NK-92 (cell line): ENCODE results near the gene PTPRA.

Source experiments
- DNase-seq: peaks from one replicate; lab custom pipeline; 2025; ENCODE audit not compliant: unreplicated experiment; lab: John Stamatoyannopoulos, UW

PTPRA gene

DNA sequence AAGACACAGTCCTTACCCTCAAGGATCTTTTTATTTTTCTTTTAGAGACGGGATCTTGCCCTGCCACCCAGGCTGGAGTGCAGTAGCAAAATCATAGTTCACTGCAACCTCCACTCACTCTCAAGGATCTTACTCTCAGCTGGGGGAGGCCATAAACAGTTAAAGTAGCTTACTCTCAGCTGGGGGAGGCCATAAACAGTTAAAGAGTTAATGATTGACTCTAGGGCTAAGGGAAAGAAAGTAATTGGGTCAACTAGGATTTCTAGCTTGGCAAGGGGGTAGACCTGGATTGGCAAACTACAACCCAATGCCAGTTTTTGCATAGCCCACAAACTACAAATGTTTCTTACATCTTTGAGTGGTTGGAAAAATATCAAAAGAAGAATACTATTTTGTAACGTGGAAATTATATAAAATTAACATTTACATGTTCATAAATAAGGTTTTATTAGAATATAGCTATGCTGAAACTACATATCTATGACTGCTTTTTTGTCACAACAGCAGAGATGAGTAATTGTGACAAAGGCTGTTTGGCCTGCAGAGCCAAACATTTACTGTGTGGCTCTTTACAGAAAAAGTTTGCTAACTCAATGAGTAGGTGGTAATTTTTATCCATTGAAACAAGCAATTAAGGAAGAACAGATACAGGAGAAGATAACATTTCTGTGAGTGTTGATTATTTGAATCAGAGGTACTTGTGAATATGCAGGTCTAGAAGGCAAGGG, 46.4 kb downstream of the PTPRA start:
- no peak for DNase-seq

- no peak for DNase-seq
These were observed 47.2 kb downstream of the PTPRA start for GRCh38 chr20:2920473-2920872.

- no peak for DNase-seq
These were observed 48.2 kb downstream of the PTPRA start for GRCh38 chr20:2921506-2921905.

DNA sequence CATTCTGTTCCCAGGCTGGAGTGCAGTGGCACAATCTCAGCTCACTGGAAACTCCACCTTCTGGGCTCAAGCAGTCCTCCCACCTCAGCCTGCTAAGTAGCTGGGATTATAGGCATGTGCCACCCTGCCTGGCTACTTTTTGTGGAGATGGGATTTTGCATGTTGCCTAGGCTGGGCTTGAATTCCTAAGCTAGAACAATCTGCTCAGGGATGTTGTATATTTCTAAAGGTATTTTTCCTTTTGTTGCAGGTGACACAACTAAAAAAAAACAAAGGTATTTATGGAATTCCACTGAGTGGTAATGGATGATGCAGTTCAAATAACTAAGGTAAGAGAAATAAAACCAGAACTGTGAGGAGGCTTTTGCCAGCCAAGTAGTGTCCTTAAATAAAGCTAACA, 49.7 kb downstream of the PTPRA start:
- DNase-seq: no peak

GRCh38 chr20:2930538-2930937, 57.3 kb downstream of the PTPRA start:
- DNase-seq: no peak

DNA sequence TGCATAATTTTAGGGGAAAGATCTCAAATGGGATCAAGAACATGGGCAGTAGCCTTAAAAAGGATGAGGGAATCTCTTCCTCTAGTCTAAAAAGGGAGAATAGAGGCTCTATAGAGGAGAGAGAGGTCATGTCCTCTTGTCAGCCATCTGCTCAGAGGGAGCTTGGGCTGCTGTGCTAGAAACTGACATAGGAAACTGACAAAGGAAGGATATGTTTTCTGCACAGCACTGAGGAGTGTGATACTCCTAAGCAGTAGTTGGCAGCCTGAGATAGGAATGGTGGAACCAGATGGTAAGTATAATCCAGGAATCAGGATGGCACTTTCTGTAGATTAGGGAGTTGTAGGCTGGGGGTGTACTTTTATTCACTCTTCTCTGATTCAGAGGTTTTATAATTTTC, 59.2 kb downstream of the PTPRA start:
- DNase-seq: no peak

GRCh38 chr20:2937902-2938301, 64.6 kb downstream of the PTPRA start:
- DNase-seq: no peak

- DNase-seq: no peak
These were observed 69.2 kb downstream of the PTPRA start for GRCh38 chr20:2942439-2942838.

DNA sequence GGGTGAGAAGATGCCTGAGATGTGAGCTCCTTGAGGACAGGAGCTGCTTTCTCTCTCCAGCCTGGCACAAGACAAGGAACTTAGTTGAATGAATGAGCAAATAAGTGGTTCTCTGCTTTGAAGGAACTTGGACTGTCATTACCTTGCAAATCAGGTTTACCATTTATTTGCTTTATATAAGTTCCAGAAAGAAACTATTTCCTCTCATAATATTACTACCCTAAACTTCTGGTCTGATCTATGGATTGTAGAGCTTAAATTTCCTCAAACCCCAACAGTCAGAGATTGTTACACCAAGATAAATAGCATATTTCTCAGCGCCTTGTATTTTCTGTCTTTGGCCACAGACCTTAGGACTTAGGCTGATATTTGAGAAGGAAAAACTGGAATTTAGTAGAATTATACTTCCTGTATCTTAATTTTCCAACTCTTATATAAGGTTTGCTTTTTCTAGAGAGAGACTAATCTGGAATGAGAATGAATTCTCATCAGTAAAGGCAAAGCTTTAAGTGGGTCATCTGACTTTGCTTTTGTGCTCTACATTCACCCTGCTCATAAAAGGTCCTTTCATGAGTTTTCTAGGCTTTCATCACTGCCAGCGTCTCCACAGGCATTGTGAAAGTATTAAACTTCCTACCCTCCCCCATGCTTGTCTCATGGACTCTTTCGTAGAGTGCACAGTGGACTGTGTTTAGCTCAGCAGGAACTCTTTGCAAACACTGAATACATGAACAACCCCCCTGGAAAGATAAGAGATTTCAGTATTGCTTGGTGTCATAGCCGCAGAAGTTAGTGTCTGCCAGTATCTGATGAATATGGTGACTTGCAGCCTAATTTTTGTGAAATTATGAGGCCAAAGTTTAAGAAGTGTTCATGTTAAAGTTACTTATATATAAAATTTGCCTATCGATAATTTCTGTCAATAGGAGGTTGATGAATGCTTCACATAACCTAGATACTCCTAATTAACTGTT, 74.0 kb downstream of the PTPRA start:
- no peak for DNase-seq

DNA sequence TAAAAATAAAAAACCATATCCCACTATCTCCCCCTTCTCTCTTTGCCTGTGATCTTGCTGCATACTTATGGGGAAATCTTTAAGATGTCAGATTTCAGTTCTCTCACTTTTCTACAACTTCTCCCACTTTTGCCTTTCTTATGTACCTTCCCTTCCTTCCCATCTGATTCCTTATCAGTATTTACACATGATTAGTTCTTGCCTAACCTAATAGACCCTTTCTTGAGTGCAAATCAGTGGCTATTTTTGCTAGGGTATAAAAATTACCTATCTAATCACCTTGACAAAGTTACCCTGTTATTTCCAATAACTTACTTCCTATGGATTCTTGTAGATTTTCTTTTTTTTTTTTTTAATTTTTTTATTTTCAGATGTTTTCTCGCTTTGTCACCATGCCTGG, 75.7 kb downstream of the PTPRA start:
- no peak for DNase-seq

DNA sequence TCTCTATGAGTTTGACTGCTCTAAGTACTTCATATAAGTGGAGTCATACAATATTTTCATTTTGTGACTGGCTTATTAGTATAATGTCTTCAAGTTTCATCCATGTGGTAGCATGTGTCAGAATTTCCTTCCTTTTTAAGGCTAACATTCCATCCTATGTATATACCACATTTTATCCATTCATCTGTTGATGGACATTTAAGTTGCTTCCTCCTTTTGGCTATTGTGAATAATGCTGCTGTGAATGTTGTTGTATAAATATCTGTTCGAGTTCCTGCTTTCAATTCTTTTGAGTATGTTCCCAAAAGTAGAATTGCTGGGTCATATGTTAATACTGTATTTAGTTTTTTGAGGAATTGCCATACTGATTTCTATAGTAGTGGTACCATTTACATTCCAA, 79.5 kb downstream of the PTPRA start:
- DNase-seq: no peak

DNA sequence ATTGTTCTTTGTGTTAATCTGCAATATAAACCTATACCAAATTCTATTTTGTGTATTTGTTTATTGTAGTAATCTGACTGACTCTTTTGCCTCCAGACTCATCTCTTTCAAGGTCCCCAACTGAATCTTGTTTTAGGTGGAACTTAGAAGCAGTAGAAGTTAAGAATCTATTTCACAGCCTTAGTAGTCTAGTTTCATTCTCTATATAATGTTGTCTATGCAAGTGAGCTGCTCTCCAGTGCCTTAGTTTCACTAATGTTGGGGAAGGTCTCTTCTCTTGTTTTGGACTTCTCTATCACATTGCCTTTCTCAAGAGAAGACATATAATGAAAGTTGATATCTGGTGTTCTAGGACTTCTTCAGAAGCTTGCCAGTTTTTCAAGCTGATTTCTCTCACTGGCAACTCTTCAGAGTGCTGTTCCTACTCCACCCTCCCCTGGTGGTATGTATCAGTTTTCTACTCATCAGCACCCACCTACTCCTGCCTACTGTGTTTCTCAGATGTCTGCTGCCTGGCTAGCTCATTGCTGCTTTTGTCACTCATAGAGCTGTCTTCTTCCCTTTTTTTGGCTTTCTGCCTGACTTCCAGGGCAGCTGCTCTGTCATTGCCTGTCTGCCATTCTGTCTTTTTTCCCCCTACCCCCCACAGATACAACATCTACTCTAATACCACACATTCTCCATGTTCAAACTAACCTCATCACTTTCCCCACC, 82.1 kb downstream of the PTPRA start:
- no peak for DNase-seq

DNA sequence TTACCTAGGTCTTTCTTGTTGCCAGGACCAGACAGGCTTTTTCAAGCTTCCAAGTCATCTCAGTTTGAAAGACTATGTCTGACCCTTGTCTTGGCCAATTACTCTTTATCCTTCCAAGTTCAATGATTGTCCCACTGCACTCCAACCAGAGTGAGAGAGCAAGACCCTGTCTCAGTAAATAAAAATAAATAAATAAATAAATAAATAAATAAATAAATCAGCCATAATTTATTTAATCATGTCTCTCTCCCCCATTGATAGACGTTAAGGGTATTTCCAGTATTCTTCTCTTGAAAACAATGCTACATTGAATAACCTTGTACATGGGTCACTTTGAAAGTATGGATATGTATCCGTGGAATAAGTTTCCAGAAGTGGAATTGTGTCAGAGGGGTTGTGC, 83.2 kb downstream of the PTPRA start:
- no peak for DNase-seq

- no peak for DNase-seq
These were observed 94.6 kb downstream of the PTPRA start for GRCh38 chr20:2967841-2968240.

DNA sequence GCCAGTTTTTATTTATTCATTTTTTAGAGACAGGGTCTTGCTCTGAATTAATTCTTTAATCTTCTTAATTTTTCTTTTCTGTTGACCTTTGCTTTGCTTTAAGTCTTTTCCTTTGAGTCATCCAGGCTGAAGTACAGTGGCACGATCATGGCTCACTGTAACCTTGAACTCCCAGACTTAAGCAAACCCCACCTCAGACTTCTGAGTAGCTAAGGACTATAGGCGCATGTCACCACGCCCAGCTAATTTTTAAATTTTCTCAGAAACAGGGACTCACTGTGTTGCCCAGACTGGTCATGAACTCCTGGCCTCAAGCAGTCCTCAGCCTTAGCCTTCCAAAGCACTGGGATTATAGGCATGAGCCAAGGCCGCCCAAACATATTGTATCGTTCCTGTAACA, 98.8 kb downstream of the PTPRA start:
- no peak for DNase-seq

DNA sequence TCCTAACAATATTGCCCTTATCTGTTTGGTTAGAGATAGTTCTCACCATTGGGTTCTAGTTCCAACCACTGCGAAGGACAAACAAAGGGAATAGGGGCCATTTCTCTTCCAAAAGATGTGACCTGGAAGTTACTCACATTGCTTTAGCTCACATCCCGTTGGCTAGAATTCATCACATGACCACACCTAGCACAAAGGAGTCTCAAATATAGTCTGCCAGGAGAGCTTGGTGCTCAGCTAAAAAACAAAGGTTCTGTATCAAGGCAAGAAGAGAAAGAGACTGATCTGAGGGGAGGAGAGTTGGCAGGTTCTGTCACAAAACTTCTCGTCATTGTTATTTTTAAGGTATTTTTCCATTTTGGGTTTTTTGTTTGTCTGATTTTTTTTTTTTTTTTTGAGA, 100.3 kb downstream of the PTPRA start:
- DNase-seq: no peak

- DNase-seq: no peak
These were observed 105.2 kb downstream of the PTPRA start for GRCh38 chr20:2978519-2978918.

GRCh38 chr20:2981646-2982045, 108.4 kb downstream of the PTPRA start:
- no peak for DNase-seq

DNA sequence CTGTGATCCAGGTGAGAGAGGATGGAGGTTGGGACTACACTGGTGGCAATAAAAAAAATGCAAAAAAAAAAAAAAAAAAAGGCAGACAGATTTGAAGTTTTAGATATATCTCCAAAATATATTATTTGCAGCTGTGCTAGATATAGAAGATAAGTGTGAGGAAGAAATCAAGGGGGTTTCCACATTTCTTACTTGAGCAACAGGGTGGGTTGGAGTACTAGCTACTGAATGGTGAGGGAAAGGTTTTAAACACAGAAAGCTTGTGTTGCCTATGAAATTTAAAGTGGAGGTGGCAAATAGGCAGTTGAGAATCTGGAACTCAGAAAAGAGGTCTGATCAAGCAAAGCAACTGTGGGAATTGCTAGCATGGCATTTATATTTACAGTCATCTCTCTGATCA, 110.2 kb downstream of the PTPRA start:
- no peak for DNase-seq

- DNase-seq: no peak
These were observed 110.8 kb downstream of the PTPRA start for GRCh38 chr20:2984028-2984501.

DNA sequence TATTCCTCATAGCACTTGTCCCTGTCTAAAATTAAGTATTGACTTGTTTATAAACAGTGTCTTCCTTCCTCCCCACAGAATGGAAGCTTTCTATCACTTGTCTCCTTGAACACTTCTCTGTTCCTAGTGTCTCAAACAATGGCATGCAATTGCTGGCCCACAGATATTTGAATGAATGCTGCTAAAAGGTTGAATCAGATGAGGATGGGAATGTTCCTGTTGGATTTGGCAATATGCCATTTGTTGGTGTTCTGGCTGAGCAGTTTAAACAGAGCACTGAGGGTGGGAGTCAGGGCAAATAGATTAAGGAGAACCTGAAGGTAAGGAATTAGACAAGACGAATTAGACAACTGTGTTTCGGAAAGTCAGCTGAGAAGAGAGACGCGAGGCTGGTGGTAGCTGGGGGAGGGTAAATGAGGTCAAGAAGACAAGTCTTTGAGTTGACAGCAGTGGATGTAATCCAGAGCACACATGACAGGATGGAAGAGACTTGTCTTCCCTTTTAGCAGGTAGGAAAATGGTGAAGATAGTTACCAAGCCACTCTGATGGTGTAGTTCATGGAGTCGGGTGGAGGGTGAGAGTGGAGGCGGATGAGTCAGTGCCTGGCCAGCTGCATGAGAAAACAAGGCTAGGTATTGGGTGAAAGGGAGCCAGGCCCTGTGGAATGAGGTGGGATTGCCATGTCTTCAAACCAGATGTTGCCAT, 111.8 kb downstream of the PTPRA start:
- no peak for DNase-seq
